Omental fat pad (tissue), 4 donors: Measurements from ENCODE around the gene CHRNA4. TPM values are rescaled to one million over a fixed set of nuclear protein-coding genes. Genes with fewer than 3 reads are reported as not detected.

ENCODE experiments used
- ATAC-seq: fragments of 150-250 bp; one replicate; pipeline ENCODE4 v1.9.1; 2016; ENCODE audit warnings: mild to moderate bottlenecking, moderate library complexity; ENCODE audit not compliant: low FRiP score
- DNase-seq: peaks from one replicate; pipeline ENCODE4 v3.0.0-alpha.2; 2019; ENCODE audit warnings: low spot score
- total RNA-seq, 4 donors: library from RNA; depleted of rRNA; stranded (reverse); fragments of >200 nt; gene quantifications; one replicate each; pipeline ENCODE4 v1.1.0, GENCODE V29; 2016
- TF ChIP-seq, protein P1 (sequence below), 3 donors: fragments of 450-650 bp; IDR thresholded peaks; one replicate each; pipeline ENCODE4 v1.5.1; 2016 to 2017; ENCODE audit warnings: antibody characterized with exemption in 3 of 3, mild to moderate bottlenecking in 3 of 3, moderate library complexity in 2 of 3

The CHRNA4 gene
- total RNA-seq, 4 donors from 2014 or later, result not detected

DNA sequence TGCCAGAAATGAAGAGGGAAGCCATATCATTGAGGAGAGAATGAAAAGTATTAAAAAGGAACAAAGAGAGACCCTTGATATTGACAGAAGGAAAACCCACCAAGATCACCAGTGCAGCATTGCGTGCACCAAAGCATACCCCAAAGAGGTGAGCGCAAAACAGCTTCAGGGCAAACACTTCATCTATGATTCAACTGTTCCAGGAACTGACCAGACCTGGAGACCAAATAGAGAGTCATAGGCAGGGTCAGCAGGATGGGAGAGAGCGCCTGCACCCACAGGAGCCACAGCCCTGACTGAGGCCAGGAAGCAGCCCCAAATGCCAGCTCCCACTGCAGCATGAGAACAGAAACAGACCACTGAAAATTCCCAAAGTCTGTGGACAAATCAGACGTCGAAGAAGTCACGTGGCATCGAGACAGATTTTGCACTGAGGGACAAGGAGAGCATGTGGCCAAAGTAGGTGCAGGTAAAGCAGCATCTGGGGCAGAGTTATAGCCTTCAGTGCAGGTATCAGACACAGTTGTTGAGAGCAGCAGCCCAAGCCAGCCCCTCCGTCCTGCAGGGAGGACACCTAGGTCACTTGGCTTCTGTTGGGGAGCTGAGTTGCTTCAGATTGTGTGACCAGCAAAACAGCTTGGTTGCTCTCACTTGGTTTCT lies 29.3 kb downstream of the CHRNA4 start:
- TF ChIP-seq, protein P1, sequence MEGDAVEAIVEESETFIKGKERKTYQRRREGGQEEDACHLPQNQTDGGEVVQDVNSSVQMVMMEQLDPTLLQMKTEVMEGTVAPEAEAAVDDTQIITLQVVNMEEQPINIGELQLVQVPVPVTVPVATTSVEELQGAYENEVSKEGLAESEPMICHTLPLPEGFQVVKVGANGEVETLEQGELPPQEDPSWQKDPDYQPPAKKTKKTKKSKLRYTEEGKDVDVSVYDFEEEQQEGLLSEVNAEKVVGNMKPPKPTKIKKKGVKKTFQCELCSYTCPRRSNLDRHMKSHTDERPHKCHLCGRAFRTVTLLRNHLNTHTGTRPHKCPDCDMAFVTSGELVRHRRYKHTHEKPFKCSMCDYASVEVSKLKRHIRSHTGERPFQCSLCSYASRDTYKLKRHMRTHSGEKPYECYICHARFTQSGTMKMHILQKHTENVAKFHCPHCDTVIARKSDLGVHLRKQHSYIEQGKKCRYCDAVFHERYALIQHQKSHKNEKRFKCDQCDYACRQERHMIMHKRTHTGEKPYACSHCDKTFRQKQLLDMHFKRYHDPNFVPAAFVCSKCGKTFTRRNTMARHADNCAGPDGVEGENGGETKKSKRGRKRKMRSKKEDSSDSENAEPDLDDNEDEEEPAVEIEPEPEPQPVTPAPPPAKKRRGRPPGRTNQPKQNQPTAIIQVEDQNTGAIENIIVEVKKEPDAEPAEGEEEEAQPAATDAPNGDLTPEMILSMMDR (IDR thresholded peaks at IDR 0.05), result no peak
- ATAC-seq, result no peak
- DNase-seq, result no peak

DNA sequence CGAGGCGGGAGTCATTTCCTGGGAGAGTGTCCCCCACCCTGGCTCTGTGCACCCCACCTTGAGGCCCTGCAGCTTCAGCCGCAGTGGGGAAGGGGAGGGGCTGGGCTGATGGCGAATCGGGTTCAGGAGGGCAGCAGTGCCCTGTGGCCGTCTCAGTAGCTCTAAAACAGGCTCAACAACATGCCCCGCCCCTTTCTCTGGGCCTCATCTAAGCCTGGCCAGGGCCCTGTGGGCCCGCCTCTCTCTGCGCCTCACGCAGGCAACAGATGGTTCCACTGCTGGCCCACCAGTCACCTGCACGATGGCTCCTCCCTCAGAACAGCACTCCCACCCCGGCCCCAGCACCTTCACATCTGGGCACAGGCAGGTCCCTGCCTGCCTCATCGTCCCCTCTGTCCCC lies 30.2 kb downstream of the CHRNA4 start:
- no peak for ATAC-seq
- TF ChIP-seq, protein P1 (IDR thresholded peaks at IDR 0.05), result no peak
- no peak for DNase-seq

DNA sequence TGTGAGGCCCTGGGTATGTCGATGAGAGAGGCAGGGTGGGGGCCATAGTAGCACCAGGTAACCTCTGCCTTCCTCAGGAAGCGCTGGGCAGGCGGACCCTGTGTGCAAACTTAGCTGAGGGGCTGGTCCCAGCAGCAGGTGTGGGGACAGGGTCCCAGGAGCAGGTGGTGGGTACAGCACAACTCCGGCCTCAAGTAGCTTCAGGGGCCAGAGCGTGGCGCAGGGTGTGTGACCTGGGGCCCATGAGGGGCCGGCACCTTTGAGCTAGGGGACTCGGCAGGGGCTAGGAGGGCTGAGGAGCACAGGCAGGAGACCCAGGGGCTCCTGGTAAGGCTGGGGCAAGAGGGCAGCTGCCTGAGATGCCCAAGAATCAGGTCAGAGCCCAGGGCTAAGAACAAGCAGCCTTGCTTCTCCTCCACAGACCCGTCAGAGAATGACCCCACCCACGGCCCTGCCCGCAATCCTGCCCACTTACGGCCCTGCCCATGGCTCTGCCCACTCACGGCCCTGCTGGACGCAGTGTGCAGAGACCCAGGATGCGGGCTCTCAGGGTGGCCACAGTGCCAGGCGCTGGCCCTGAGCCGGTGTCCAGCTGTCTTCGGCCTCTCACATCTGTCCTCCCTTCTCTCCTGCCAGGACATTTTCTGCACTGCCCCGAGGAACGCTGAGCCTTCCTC lies 30.9 kb downstream of the CHRNA4 start:
- TF ChIP-seq, protein P1 (IDR thresholded peaks at IDR 0.05), result no peak
- DNase-seq (no peak), ATAC-seq (no peak)

DNA sequence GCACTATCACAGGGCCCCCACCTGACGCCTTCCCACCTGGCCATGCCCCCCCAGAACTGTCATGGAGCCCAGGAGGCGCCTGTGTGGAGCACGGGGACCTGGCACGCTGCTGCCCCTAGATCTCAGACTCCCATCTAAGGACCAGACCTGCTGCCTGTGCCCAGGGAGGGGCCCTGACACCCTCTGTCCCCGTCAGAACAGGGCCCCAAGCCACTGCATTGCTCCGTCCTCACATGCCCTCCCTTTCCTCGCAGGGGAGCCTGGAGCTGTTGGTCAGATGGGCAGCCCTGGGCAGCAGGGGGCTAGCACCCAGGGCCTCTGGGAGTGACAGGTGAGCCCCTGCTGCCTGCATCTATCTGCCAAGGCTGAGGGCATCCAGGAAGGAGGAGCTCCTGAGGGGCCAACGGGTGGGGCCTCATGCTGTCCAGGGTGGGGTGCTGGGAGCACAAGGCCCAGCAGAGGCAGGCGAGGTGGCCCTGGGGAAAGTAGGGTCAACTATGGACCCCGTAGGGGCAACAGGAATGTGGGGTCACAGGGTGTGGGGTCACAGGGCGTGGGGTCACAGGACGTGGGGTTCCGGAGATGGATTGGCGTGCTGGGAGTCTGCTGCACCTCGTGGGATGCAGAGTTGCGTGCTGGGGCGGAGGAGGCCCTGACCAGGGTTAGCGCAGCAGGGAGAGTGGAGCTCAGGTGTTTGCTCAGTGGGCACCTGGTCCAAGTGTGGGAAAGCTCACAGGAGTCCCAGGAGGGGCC lies 31.6 kb downstream of the CHRNA4 start:
- no peak for ATAC-seq
- DNase-seq, result no peak
- TF ChIP-seq, protein P1 (IDR thresholded peaks at IDR 0.05), result no peak

DNA sequence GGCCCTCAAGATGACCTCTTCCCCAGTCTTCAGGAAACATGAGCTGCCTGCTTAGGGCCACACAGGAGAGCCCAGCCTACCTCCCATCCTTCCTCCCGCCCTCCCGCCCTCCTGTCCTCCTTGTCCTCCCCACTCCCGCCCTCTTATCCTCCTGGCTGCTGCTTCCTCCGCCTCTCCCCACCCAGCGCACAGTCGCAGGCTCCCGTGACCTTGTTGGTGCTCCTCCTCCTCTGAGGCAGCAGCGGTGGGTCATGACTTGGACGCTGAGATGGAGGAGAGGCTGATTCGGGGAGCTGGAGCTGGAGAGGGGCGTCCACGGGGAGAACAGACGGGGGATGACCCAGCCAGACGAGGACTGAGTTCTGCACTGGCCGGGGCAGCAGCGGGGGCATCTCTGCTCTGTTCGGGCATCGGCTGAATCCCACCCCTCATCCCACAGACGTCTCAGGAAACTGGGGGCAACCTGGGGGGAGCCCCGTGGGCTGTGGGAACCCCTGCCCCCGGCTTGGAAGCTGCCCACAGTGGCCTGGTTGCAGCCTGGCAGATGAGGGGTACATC lies 32.4 kb downstream of the CHRNA4 start:
- DNase-seq, result no peak
- TF ChIP-seq, protein P1 (IDR thresholded peaks at IDR 0.05), result no peak
- no peak for ATAC-seq

DNA sequence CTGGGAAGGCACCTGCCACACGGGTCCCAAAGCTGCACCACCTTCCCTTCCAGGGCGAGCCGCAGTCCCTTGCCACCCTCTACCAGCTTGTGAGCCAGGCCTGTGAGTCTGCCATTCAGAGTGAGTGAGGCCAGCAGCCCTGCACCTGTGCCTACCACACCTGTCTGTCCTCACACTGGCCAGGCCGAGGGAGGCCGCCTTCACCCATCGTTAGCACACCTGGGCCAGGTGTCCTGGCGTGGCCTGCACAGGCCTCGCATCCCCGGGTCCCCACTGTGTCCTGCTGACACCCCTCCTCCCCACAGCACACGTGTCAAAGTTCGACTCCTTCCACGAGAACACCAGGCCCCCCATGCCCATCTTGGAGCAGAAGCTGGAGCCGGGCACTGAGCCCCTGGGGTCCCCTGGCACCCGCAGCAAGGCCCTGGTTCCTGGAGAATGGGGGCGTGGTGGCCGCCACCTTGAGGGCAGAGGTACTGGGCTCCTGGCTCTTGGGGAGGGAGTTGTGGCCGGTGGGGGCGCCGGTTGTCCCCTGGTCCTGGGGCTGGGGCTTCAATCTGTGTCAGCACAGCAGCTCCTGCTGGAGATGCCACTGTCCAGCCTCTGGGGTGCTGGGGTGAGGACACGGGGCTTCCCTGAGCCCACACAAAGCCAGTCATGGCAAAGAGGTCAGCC lies 33.0 kb downstream of the CHRNA4 start:
- DNase-seq, result no peak
- TF ChIP-seq, protein P1 (IDR thresholded peaks at IDR 0.05), result no peak
- ATAC-seq, result no peak
